IPS DF 6.9 (cell line): ENCODE results near the gene MAN2A1.

Source experiments
- DNase-seq: peaks from one replicate; pipeline ENCODE4 v3.0.0-alpha.2; 2013; ENCODE audit warnings: low read depth, low spot score
- H3K27ac ChIP-seq: one replicate; pipeline ENCODE4 v1.5.1; 2013; ENCODE audit warnings: low read length, control low read depth
- H3K27me3 ChIP-seq: 2 replicates; pipeline ENCODE4 v1.6.1; 2013; ENCODE audit warnings: mild to moderate bottlenecking, low read length; ENCODE audit not compliant: control insufficient read depth, insufficient read depth
- H3K36me3 ChIP-seq: 2 replicates; pipeline ENCODE4 v1.6.1; 2013; ENCODE audit warnings: low read length; ENCODE audit not compliant: control insufficient read depth, insufficient read depth
- H3K4me1 ChIP-seq: 2 replicates; pipeline ENCODE4 v1.6.1; 2013; ENCODE audit warnings: low read length; ENCODE audit not compliant: control insufficient read depth, insufficient read depth
- H3K4me3 ChIP-seq: 2 replicates; pipeline ENCODE4 v1.5.1; 2013; ENCODE audit warnings: mild to moderate bottlenecking, low read length
- H3K9me3 ChIP-seq: 2 replicates; pipeline ENCODE4 v1.6.1; 2013; ENCODE audit warnings: low read length, inconsistent platforms; ENCODE audit not compliant: control insufficient read depth, insufficient read depth
- WGBS: extraction: QIAGEN DNeasy Blood & Tissue Kit; methylation state at CpG from one replicate; pipeline ENCODE4 v1.1.7; 2013; ENCODE audit warnings: mixed read lengths, missing lambda C conversion rate; ENCODE audit not compliant: insufficient read length, insufficient coverage; 5-methylcytosine and 5-hydroxymethylcytosine counted together

MAN2A1 gene

GRCh38 chr5:109705596-109705995 lies 15.9 kb downstream of the MAN2A1 start:
- DNase-seq, result no peak
- no CpG with 5 or more reads among the region's 1 CpG for WGBS
- no peak overlapping the region for H3K4me3 ChIP-seq
- H3K27ac ChIP-seq, result no peak overlapping the region
- H3K27me3 ChIP-seq, result no peaks in the 10 kb centered on the region
- no peaks in the 10 kb centered on the region for H3K9me3 ChIP-seq
- H3K36me3 ChIP-seq, result no peaks in the 10 kb centered on the region
- peaks cover 5% of the 10 kb centered on the region for H3K4me1 ChIP-seq

GRCh38 chr5:109706095-109706494 lies 16.4 kb downstream of the MAN2A1 start:
- Histone ChIP-seq H3K4me1 (peaks cover 5% of the 10 kb centered on the region), H3K9me3 (no peaks in the 10 kb centered on the region), H3K4me3 (no peak overlapping the region), H3K36me3 (no peaks in the 10 kb centered on the region), H3K27ac (no peak overlapping the region), H3K27me3 (no peaks in the 10 kb centered on the region)
- no peak for DNase-seq
- no CpG with 5 or more reads among the region's 1 CpG for WGBS

- Histone ChIP-seq H3K4me3 (no peak overlapping the region), H3K27me3 (no peaks in the 10 kb centered on the region), H3K4me1 (peaks cover 5% of the 10 kb centered on the region), H3K27ac (no peak overlapping the region), H3K9me3 (no peaks in the 10 kb centered on the region), H3K36me3 (no peaks in the 10 kb centered on the region)
- no CpG with 5 or more reads among the region's 2 CpGs for WGBS
- no peak for DNase-seq
Observed at GRCh38 chr5:109707531-109707930, 17.8 kb downstream of the MAN2A1 start.

- no peaks in the 10 kb centered on the region for H3K36me3 ChIP-seq
- H3K27ac ChIP-seq, result no peak overlapping the region
- H3K27me3 ChIP-seq, result no peaks in the 10 kb centered on the region
- DNase-seq, result no peak
- peaks cover 5% of the 10 kb centered on the region for H3K4me1 ChIP-seq
- WGBS, result no CpG with 5 or more reads among the region's 2 CpGs
- H3K4me3 ChIP-seq, result no peak overlapping the region
- no peaks in the 10 kb centered on the region for H3K9me3 ChIP-seq
Observed at GRCh38 chr5:109708813-109709212, 19.1 kb downstream of the MAN2A1 start.

GRCh38 chr5:109709225-109709624 lies 19.5 kb downstream of the MAN2A1 start:
- no CpG with 5 or more reads among the region's 5 CpGs for WGBS
- Histone ChIP-seq H3K4me1 (peaks cover 2% of the 10 kb centered on the region), H3K27me3 (no peaks in the 10 kb centered on the region), H3K4me3 (no peak overlapping the region), H3K36me3 (no peaks in the 10 kb centered on the region), H3K9me3 (no peaks in the 10 kb centered on the region), H3K27ac (no peak overlapping the region)
- DNase-seq, result no peak

- H3K9me3 ChIP-seq, result no peaks in the 10 kb centered on the region
- H3K27me3 ChIP-seq, result no peaks in the 10 kb centered on the region
- H3K4me1 ChIP-seq, result peaks cover 1% of the 10 kb centered on the region; the same call in 1 of the 2 replicates
- no peaks in the 10 kb centered on the region for H3K36me3 ChIP-seq
- no peak overlapping the region for H3K27ac ChIP-seq
- no peak for DNase-seq
- H3K4me3 ChIP-seq, result no peak overlapping the region
Observed at GRCh38 chr5:109711673-109712072, 21.9 kb downstream of the MAN2A1 start.

- Histone ChIP-seq H3K27me3 (no peaks in the 10 kb centered on the region), H3K36me3 (no peaks in the 10 kb centered on the region; the same call in 1 of the 2 replicates), H3K27ac (no peak overlapping the region), H3K4me1 (peaks cover 1% of the 10 kb centered on the region; the same call in 1 of the 2 replicates), H3K4me3 (no peak overlapping the region), H3K9me3 (no peaks in the 10 kb centered on the region)
- no peak for DNase-seq
- no CpG with 5 or more reads among the region's 3 CpGs for WGBS
Observed at GRCh38 chr5:109713453-109713852, 23.7 kb downstream of the MAN2A1 start.

- H3K36me3 ChIP-seq, result no peaks in the 10 kb centered on the region; the same call in 1 of the 2 replicates
- H3K4me3 ChIP-seq, result no peak overlapping the region
- DNase-seq, result no peak
- H3K27ac ChIP-seq, result no peak overlapping the region
- no peaks in the 10 kb centered on the region for H3K27me3 ChIP-seq
- no peaks in the 10 kb centered on the region for H3K9me3 ChIP-seq
- no CpG with 5 or more reads among the region's 3 CpGs for WGBS
- H3K4me1 ChIP-seq, result no peaks in the 10 kb centered on the region; the same call in 1 of the 2 replicates
Observed at GRCh38 chr5:109714592-109714991, 24.9 kb downstream of the MAN2A1 start.

GRCh38 chr5:109718216-109718615 lies 28.5 kb downstream of the MAN2A1 start:
- no peak for DNase-seq
- Histone ChIP-seq H3K4me3 (no peak overlapping the region), H3K4me1 (no peaks in the 10 kb centered on the region; the same call in 1 of the 2 replicates), H3K36me3 (no peaks in the 10 kb centered on the region; the same call in 1 of the 2 replicates), H3K27ac (no peak overlapping the region), H3K27me3 (no peaks in the 10 kb centered on the region), H3K9me3 (no peaks in the 10 kb centered on the region)
- no CpG with 5 or more reads among the region's 3 CpGs for WGBS

GRCh38 chr5:109718632-109719031 lies 28.9 kb downstream of the MAN2A1 start:
- Histone ChIP-seq H3K27ac (no peak overlapping the region), H3K9me3 (no peaks in the 10 kb centered on the region), H3K4me3 (no peak overlapping the region), H3K27me3 (no peaks in the 10 kb centered on the region), H3K36me3 (no peaks in the 10 kb centered on the region; the same call in 1 of the 2 replicates), H3K4me1 (no peaks in the 10 kb centered on the region; the same call in 1 of the 2 replicates)
- no CpG with 5 or more reads among the region's 4 CpGs for WGBS
- no peak for DNase-seq

GRCh38 chr5:109719978-109720377 lies 30.3 kb downstream of the MAN2A1 start:
- no peak for DNase-seq
- Histone ChIP-seq H3K4me1 (no peaks in the 10 kb centered on the region; the same call in 1 of the 2 replicates), H3K9me3 (no peaks in the 10 kb centered on the region), H3K36me3 (no peaks in the 10 kb centered on the region; the same call in 1 of the 2 replicates), H3K27me3 (no peaks in the 10 kb centered on the region), H3K27ac (no peak overlapping the region), H3K4me3 (no peak overlapping the region)
